A549 (cell line): ENCODE data around the gene MAGI1. TPM values are rescaled to one million over a fixed set of nuclear protein-coding genes. Genes with fewer than 3 reads are reported as not detected.

Experiments used
- ATAC-seq, 2 experiments: fragments of 200-7000 bp in 1 of 2; fragments of >200 bp in 1 of 2; cut with Nextera tagmentation in 1 of 2; cut with Tn5 transposase in 1 of 2; 3 replicates each; pipeline versions ENCODE4 v1.8.0 to v1.9.1; 2018 to 2020; ENCODE audit warnings: mild to moderate bottlenecking in 1 of 2, moderate library complexity in 1 of 2
- CTCF ChIA-PET: fragments of 300-600 bp; sonication (Branson Sonifier 250); formaldehyde crosslinking; extraction: SDS; loops from one replicate; lab custom pipeline; 2021; ENCODE audit warnings: antibody characterized with exemption, inconsistent platforms; lab: Yijun Ruan, JAX
- POLR2A ChIA-PET: fragments of 350-600 bp; formaldehyde crosslinking; extraction: SDS; loops from one replicate; lab custom pipeline; 2021; ENCODE audit warnings: antibody characterized with exemption, inconsistent platforms; lab: Yijun Ruan, JAX
- DNase-seq, 2 experiments: peaks; one replicate each; pipeline versions ENCODE4 v3.0.0 to v3.0.0-alpha.2; 2011 to 2016; ENCODE audit warnings: low read depth in 1 of 2, low spot score in 1 of 2
- FAIRE-seq: peaks from 2 replicates; lab custom pipeline; 2011; peaks lifted over from hg19 to GRCh38; lab: Jason Lieb, UNC
- H3K27ac ChIP-seq, 2 experiments: fragments of >200 bp; sonication (Bioruptor Twin); formaldehyde crosslinking; 3 replicates each; pipeline ENCODE4 v1.5.1; 2016 to 2017
- H3K4me1 ChIP-seq: fragments of >200 bp; sonication (Bioruptor Twin); formaldehyde crosslinking; 3 replicates; pipeline ENCODE4 v1.6.1; 2016
- H3K4me2 ChIP-seq: fragments of >200 bp; sonication (Bioruptor Twin); formaldehyde crosslinking; 3 replicates; pipeline ENCODE4 v1.6.1; 2016
- H3K4me3 ChIP-seq: fragments of >200 bp; sonication (Bioruptor Twin); formaldehyde crosslinking; 3 replicates; pipeline ENCODE4 v1.5.1; 2016
- H3K9me3 ChIP-seq: fragments of >200 bp; sonication (Bioruptor Twin); formaldehyde crosslinking; 3 replicates; pipeline ENCODE4 v1.6.1; 2016
- BCL3 ChIP-seq: fragments of >200 bp; sonication (Bioruptor Twin); formaldehyde crosslinking; IDR thresholded peaks from 3 replicates; pipeline ENCODE4 v1.6.1; 2016
- BHLHE40 ChIP-seq: IDR thresholded peaks from 2 replicates; pipeline ENCODE4 v1.6.1; 2012; ENCODE audit warnings: low read depth, low read length, inconsistent platforms
- CEBPB ChIP-seq, 2 experiments: fragments of >200 bp in 1 of 2; sonication (Bioruptor Twin) in 1 of 2; formaldehyde crosslinking in 1 of 2; IDR thresholded peaks; 2 replicates each; pipeline ENCODE4 v1.6.1; 2012 to 2016
- CHD2 ChIP-seq: fragments of 150-350 bp; IDR thresholded peaks from 2 replicates; pipeline ENCODE4 v1.6.1; 2014; ENCODE audit warnings: low read length; ENCODE audit not compliant: partially characterized antibody
- E2F6 ChIP-seq: IDR thresholded peaks from 2 replicates; pipeline ENCODE4 v1.6.1; 2012; ENCODE audit warnings: low read depth, borderline replicate concordance
- ELK1 ChIP-seq: fragments of 150-350 bp; IDR thresholded peaks from 2 replicates; pipeline ENCODE4 v1.6.1; 2014; ENCODE audit warnings: low read depth, mild to moderate bottlenecking, low read length
- EP300 ChIP-seq, 2 experiments: fragments of >200 bp; sonication (Bioruptor Twin); formaldehyde crosslinking; IDR thresholded peaks; 2 replicates in 1 of 2; 3 replicates in 1 of 2; pipeline ENCODE4 v1.6.1; 2016 to 2017
- HDAC2 ChIP-seq: fragments of 200-600 bp; sonication (generic); IDR thresholded peaks from 2 replicates; pipeline ENCODE4 v1.6.1; 2016
- HOXB5 ChIP-seq: fragments of 250-450 bp; sonication (Bioruptor Pico); IDR thresholded peaks from 2 replicates; pipeline ENCODE4 v1.5.0; 2020; ENCODE audit warnings: mild to moderate bottlenecking, moderate library complexity
- KDM5A ChIP-seq: fragments of 200-600 bp; sonication (generic); IDR thresholded peaks from 2 replicates; pipeline ENCODE4 v1.6.1; 2016; ENCODE audit warnings: antibody characterized with exemption, mild to moderate bottlenecking
- MAX ChIP-seq: IDR thresholded peaks from 2 replicates; pipeline ENCODE4 v1.6.1; 2012
- MYC ChIP-seq: IDR thresholded peaks from 2 replicates; pipeline ENCODE4 v1.6.1; 2012; ENCODE audit warnings: mild to moderate bottlenecking, inconsistent platforms, low read length, improper control_type of control experiment, borderline replicate concordance
- PBX3 ChIP-seq: IDR thresholded peaks from 2 replicates; pipeline ENCODE4 v1.6.1; 2012
- PHF8 ChIP-seq: fragments of 200-600 bp; sonication (generic); IDR thresholded peaks from 2 replicates; pipeline ENCODE4 v1.6.1; 2016; ENCODE audit warnings: low read depth, mild to moderate bottlenecking, antibody characterized with exemption, moderate library complexity, borderline replicate concordance
- POLR2A ChIP-seq: IDR thresholded peaks from 2 replicates; pipeline ENCODE4 v1.6.1; 2012; ENCODE audit warnings: mild to moderate bottlenecking, low read length
- ZFP36 ChIP-seq: fragments of 450-650 bp; IDR thresholded peaks from 2 replicates; pipeline ENCODE4 v1.6.1; 2014; ENCODE audit warnings: borderline replicate concordance; ENCODE audit not compliant: partially characterized antibody
- WGBS: methylation state at CpG from one replicate; pipeline ENCODE4 v1.1.6; 2017; ENCODE audit errors: missing lambda C conversion rate; 5-methylcytosine and 5-hydroxymethylcytosine counted together
- polyA minus RNA-seq: library from RNA; depleted of rRNA, polyadenylated mRNA; stranded (reverse); fragments of >200 nt; gene quantifications from 2 replicates; pipeline ENCODE4 v1.2.3, GENCODE V29; 2011; rRNA and poly(A)+ RNA removed
- polyA plus RNA-seq, 4 experiments: library from polyadenylated mRNA; depleted of rRNA in 3 of 4; stranded (reverse); fragments of >200 nt; fragmentation: RNase III in 1 of 4; extraction: RNeasy Plus Mini Kit Qiagen cat#74134 plus additional on column Dnase treatment in 1 of 4; gene quantifications; 2 replicates in 3 of 4; 3 replicates in 1 of 4; pipeline ENCODE4 v1.2.3, GENCODE V29; 2011 to 2017

Gene MAGI1
- polyA plus RNA-seq (2011; rRNA removed) (6.6 and 6.8 TPM in 2 replicates), polyA plus RNA-seq (2017; fragmentation: RNase III; extraction: RNeasy Plus Mini Kit Qiagen cat#74134 plus additional on column Dnase treatment) (4.0 to 5.1 TPM (median 4.7 TPM) in 3 replicates), polyA minus RNA-seq (9.7 and 10.2 TPM in 2 replicates)
- polyA plus RNA-seq (2012; cell fraction: cytosol; rRNA removed), result 2.5 and 3.1 TPM in 2 replicates
- polyA plus RNA-seq (2012; cell fraction: nucleus; rRNA removed), result 3.6 and 4.7 TPM in 2 replicates

GRCh38 chr3:66038726-66039589 is at the start of gene MAGI1:
Gene MAGI1, minus strand, starts transcription at chr3:66038918. Its CDS starts 610 bp downstream, at chr3:66038308.
- peak within 1 kb of the TSS; percentile 92 for H3K4me3 ChIP-seq
- ChIA-PET CTCF (interaction anchor here (1.2 kb wide), 1 partner anchor 77 kb away, joined by 3 read pairs; no protein-coding TSS in a partner anchor), POLR2A (interaction anchor here (0.8 kb wide), 1 partner anchor 76 kb away, joined by 3 read pairs; no protein-coding TSS in a partner anchor)
- peak within 1 kb of the TSS; percentile 96 for H3K4me2 ChIP-seq
- peak; percentile 76 to 93 for DNase-seq
- FAIRE-seq, result no peak
- WGBS, result 1% methylated on average over 22 of the region's 73 CpGs
- H3K27ac ChIP-seq, result peak within 1 kb of the TSS; percentile 93 to 95
- H3K9me3 ChIP-seq, result no peaks in the 10 kb centered on the region
- peak; percentile 92 to 93 for ATAC-seq
- TF ChIP-seq BHLHE40 (no peak), HOXB5 (no peak), E2F6 (no peak), CEBPB (IDR thresholded peaks at IDR 0.05) (no peak), BCL3 (0 out of 3 replicates have a peak, but pooled peaks have one; percentile 37), ELK1 (no peak), PHF8 (peak; percentile 22; the same call in 1 of the 2 replicates), ZFP36 (no peak), PBX3 (peak; percentile 93), EP300 (IDR thresholded peaks at IDR 0.05) (no peak), MAX (0 out of 2 replicates have a peak, but pooled peaks have one; percentile 61), MYC (0 out of 2 replicates have a peak, but pooled peaks have one; percentile 57), KDM5A (no peak), CHD2 (no peak), POLR2A (peak; percentile 34)
- H3K4me1 ChIP-seq, result peaks cover 14% of the 10 kb centered on the region; the same call in 2 of the 3 replicates

GRCh38 chr3:66083784-66084213 is 45.1 kb upstream of the MAGI1 start:
- DNase-seq (no peak), FAIRE-seq (no peak), ATAC-seq (no peak)
- TF ChIP-seq CEBPB (IDR thresholded peaks at IDR 0.05) (no peak), HDAC2 (no peak), ZFP36 (no peak), PHF8 (no peak)
- H3K4me1 ChIP-seq, result no peaks in the 10 kb centered on the region
- ChIA-PET CTCF (no interaction called here), POLR2A (no interaction called here)
- no peak overlapping the region for H3K4me3 ChIP-seq
- 25% methylated on average over 3 of the region's 3 CpGs for WGBS
- no peak overlapping the region for H3K4me2 ChIP-seq
- no peaks in the 10 kb centered on the region for H3K9me3 ChIP-seq
- no peak overlapping the region for H3K27ac ChIP-seq
